Loucy (cell line): ENCODE measurements around the gene RCN2.

ENCODE experiments used
- EZH2phosphoT487 ChIP-seq: fragments of 200-600 bp; IDR thresholded peaks from 2 replicates; pipeline ENCODE4 v1.6.1; 2018; ENCODE audit warnings: antibody characterized with exemption, mild to moderate bottlenecking, moderate library complexity, borderline replicate concordance
- TF ChIP-seq, protein P1 (sequence below): fragments of 200-600 bp; sonication (generic); conservative IDR thresholded peaks from 2 replicates; pipeline ENCODE4 v1.5.1; 2014; ENCODE audit warnings: mild to moderate bottlenecking, antibody characterized with exemption, low read length

GRCh38 chr15:76973362-76973743 is 41.8 kb downstream of the RCN2 start:
- TF ChIP-seq, protein P1, sequence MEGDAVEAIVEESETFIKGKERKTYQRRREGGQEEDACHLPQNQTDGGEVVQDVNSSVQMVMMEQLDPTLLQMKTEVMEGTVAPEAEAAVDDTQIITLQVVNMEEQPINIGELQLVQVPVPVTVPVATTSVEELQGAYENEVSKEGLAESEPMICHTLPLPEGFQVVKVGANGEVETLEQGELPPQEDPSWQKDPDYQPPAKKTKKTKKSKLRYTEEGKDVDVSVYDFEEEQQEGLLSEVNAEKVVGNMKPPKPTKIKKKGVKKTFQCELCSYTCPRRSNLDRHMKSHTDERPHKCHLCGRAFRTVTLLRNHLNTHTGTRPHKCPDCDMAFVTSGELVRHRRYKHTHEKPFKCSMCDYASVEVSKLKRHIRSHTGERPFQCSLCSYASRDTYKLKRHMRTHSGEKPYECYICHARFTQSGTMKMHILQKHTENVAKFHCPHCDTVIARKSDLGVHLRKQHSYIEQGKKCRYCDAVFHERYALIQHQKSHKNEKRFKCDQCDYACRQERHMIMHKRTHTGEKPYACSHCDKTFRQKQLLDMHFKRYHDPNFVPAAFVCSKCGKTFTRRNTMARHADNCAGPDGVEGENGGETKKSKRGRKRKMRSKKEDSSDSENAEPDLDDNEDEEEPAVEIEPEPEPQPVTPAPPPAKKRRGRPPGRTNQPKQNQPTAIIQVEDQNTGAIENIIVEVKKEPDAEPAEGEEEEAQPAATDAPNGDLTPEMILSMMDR: peak; percentile 85
- no peak for TF ChIP-seq EZH2phosphoT487
